ENCODE data around the gene BEGAIN. TPM values are rescaled to one million over a fixed set of nuclear protein-coding genes. Genes with fewer than 3 reads are reported as not detected.

Gene BEGAIN
- total and polyA plus RNA-seq, 9 donors, result 0.35 to 11.0 (median 4.6) TPM

DNA sequence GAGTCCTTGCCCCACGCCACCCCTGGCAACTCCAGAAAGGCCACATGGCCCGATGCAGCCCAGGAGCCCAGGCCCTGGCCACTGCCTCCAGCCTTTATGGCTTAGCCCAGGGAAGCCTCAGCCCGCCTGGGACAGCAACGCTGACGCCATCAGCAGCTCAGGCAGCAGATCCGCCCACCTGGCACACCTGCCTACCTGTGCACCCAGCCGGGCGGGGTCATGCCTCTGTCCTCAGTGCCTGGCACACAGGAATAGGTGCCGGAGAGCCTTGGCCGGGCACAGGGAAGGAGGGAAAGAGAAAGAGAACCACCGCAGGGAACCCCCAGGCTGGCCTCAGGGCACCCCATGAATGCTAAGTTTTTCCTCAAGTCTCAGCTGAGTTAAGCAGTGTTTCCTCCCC, 21.1 kb downstream of the BEGAIN start:
- Histone ChIP-seq H3K27me3 (no peaks in the 10 kb centered on the region), H3K27ac (no peak overlapping the region), H3K36me3 (no peaks in the 10 kb centered on the region), H3K4me3 (no peak overlapping the region), H3K9me3 (no peaks in the 10 kb centered on the region), H3K4me1 (ENCODE audit: insufficient read depth) (no peaks in the 10 kb centered on the region)
- WGBS, 3 donors, result 87 to 96% (median 94%) methylated on average over 10 to 11 of the region's 11 CpGs
- intact Hi-C loops (cut with DNase I), result no loop called here
- DNase-seq, result no peak
- TF ChIP-seq POLR2A (IDR thresholded peaks at IDR 0.05) (no peak), EP300 (IDR thresholded peaks at IDR 0.05) (no peak)
- TF ChIP-seq, protein P1, sequence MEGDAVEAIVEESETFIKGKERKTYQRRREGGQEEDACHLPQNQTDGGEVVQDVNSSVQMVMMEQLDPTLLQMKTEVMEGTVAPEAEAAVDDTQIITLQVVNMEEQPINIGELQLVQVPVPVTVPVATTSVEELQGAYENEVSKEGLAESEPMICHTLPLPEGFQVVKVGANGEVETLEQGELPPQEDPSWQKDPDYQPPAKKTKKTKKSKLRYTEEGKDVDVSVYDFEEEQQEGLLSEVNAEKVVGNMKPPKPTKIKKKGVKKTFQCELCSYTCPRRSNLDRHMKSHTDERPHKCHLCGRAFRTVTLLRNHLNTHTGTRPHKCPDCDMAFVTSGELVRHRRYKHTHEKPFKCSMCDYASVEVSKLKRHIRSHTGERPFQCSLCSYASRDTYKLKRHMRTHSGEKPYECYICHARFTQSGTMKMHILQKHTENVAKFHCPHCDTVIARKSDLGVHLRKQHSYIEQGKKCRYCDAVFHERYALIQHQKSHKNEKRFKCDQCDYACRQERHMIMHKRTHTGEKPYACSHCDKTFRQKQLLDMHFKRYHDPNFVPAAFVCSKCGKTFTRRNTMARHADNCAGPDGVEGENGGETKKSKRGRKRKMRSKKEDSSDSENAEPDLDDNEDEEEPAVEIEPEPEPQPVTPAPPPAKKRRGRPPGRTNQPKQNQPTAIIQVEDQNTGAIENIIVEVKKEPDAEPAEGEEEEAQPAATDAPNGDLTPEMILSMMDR (IDR thresholded peaks at IDR 0.05), result no peak

DNA sequence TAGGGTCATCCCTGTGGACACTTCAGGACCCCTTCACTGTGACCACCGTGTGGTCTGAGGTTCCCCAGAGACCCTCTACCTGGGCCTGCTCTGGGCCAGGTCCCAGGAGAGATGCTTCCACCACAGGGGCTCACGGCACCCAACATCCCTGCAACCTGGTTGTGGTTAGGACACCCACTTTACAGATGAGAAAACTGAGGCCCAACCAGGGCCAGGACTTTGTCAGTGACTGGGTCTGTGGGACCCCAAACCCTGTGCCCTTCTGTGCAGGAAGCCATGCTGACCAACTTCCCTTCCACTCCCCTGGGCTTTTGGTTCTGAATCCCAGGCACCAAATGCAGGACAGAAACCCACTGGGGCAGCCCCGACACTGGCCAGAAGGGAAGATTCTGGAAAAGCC, 21.6 kb downstream of the BEGAIN start:
- no peak for DNase-seq
- H3K27me3 ChIP-seq, result no peaks in the 10 kb centered on the region
- no peak for TF ChIP-seq EP300 (IDR thresholded peaks at IDR 0.05)
- TF ChIP-seq, protein P1 (IDR thresholded peaks at IDR 0.05), result no peak
- no peak for TF ChIP-seq POLR2A (IDR thresholded peaks at IDR 0.05)
- intact Hi-C loops (cut with DNase I), result no loop called here
- no peak overlapping the region for H3K4me3 ChIP-seq
- no peak overlapping the region for H3K27ac ChIP-seq
- no peaks in the 10 kb centered on the region for H3K36me3 ChIP-seq
- no peaks in the 10 kb centered on the region for H3K4me1 ChIP-seq (ENCODE audit: insufficient read depth)
- 86 to 100% (median 94%) methylated on average over 3 of the region's 3 CpGs for WGBS, 3 donors
- no peaks in the 10 kb centered on the region for H3K9me3 ChIP-seq

DNA sequence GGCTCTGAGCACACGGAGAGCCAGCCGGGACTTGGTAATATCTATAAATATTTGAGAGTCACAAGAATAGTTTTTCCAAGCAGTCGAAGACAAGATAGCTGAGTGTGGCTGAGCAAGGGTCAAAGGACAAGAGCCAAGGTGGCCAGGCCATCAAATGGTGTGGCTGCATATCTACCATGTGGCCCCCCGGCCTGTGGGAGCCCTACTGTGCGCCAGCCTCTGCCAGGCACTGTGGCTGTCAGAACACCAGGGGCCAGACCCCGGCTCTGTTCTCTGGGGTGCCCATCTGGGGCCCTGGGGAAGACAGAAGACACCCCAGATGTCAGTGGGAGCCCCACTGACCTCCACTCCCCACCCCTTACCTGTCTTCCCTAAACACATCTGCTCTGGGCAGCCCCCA, 22.7 kb downstream of the BEGAIN start:
- H3K9me3 ChIP-seq, result no peaks in the 10 kb centered on the region
- no peaks in the 10 kb centered on the region for H3K4me1 ChIP-seq (ENCODE audit: insufficient read depth)
- H3K27me3 ChIP-seq, result no peaks in the 10 kb centered on the region
- no peak for DNase-seq
- intact Hi-C loops (cut with DNase I), result no loop called here
- no peak overlapping the region for H3K27ac ChIP-seq
- 44 to 66% (median 50%) methylated on average over 6 of the region's 6 CpGs for WGBS, 3 donors
- H3K4me3 ChIP-seq, result no peak overlapping the region
- TF ChIP-seq EP300 (IDR thresholded peaks at IDR 0.05) (no peak), POLR2A (IDR thresholded peaks at IDR 0.05) (no peak)
- TF ChIP-seq, protein P1 (IDR thresholded peaks at IDR 0.05), result no peak
- H3K36me3 ChIP-seq, result no peaks in the 10 kb centered on the region

DNA sequence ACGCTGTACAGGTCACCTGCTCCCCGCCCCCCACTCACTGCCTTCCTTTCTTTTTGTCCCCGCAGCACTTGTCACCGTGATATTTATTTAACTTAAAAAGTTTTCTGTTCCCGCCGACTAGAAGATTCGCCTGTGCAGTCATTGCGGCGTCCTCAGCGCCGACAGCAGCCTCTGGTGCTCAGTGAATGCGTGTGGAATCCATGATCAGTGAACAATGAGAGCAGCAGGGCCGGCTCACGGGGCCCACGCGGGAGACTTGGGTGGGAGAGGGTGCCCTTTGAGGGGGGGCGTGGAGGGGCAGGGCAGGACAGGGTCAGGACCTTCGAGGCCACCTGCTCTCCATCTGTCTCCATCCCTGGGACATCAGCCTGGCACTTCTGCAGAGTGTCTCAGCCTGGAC, 24.5 kb downstream of the BEGAIN start:
- Histone ChIP-seq H3K4me3 (no peak overlapping the region), H3K9me3 (no peaks in the 10 kb centered on the region), H3K27me3 (no peaks in the 10 kb centered on the region), H3K36me3 (no peaks in the 10 kb centered on the region), H3K4me1 (ENCODE audit: insufficient read depth) (no peaks in the 10 kb centered on the region), H3K27ac (no peak overlapping the region)
- DNase-seq, result no peak
- TF ChIP-seq POLR2A (IDR thresholded peaks at IDR 0.05), result no peak
- TF ChIP-seq EP300 (IDR thresholded peaks at IDR 0.05), result no peak
- TF ChIP-seq, protein P1 (IDR thresholded peaks at IDR 0.05), result no peak
- WGBS, 3 donors, result 81 to 88% (median 81%) methylated on average over 18 of the region's 18 CpGs
- intact Hi-C loops (cut with DNase I), result no loop called here

DNA sequence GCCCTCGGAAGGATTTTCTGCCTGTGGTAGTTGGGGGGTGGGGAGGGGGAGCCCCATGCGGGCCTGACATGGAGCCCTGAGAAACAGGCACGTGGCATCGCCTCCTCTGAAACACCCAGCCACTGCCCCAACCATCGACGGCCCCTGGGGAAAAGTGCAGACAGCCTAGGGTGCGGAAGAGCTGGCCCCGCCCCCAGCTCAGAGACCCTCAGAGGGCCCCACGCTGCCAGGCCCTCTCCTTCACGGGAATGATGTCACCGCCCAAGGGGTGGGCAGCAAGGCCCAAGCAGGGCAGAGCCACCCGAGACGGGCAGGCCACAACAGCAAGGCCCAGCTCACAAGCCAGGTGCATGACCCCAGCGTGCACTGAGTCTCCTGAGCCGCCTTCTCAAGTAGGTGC, 26.2 kb downstream of the BEGAIN start:
- TF ChIP-seq, protein P1 (IDR thresholded peaks at IDR 0.05), result no peak
- TF ChIP-seq POLR2A (IDR thresholded peaks at IDR 0.05) (no peak), EP300 (IDR thresholded peaks at IDR 0.05) (no peak)
- H3K4me3 ChIP-seq, result no peak overlapping the region
- H3K36me3 ChIP-seq, result no peaks in the 10 kb centered on the region
- 80 to 82% (median 81%) methylated on average over 15 of the region's 15 CpGs for WGBS, 3 donors
- H3K27me3 ChIP-seq, result no peaks in the 10 kb centered on the region
- DNase-seq, result no peak
- no peak overlapping the region for H3K27ac ChIP-seq
- intact Hi-C loops (cut with DNase I), result no loop called here
- no peaks in the 10 kb centered on the region for H3K4me1 ChIP-seq (ENCODE audit: insufficient read depth)
- H3K9me3 ChIP-seq, result no peaks in the 10 kb centered on the region

Data from ovary (tissue), 9 donors.